Islet precursor cell (in vitro differentiated cells): ENCODE data around the gene NACA2.

Experiments
- DNase-seq: peaks from one replicate; pipeline ENCODE4 v3.0.0-alpha.2; 2018

NACA2 gene

DNA sequence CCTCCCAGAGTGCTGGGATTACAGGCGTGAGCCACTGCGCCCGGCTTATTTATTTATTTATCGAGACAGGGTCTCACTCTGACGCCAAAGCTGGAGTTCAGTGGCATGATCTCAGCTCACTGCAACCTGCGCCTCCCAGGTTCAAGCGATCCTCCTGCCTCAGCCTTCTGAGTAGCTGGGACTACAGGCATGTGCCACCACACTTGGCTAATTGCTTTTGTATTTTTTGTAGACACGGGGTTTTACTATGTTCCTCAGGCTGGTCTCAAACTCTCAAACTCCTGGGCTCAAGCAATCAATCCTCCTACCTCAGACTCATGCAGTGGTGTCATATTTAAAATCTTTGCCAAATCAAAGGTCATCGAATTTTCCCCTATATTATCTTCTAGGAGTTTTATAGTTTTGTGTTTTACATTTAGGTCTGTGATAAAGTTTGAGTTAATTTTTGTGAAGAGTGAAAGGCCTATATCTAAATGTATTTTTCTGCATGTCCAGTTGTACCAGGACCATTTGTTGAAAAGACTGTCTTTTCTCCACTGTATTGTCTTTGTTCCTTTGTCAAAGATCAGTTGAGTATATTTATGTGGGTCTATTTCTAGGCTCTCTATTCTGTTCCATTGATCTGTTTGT, 47.1 kb downstream of the NACA2 start:
- DNase-seq: no peak

DNA sequence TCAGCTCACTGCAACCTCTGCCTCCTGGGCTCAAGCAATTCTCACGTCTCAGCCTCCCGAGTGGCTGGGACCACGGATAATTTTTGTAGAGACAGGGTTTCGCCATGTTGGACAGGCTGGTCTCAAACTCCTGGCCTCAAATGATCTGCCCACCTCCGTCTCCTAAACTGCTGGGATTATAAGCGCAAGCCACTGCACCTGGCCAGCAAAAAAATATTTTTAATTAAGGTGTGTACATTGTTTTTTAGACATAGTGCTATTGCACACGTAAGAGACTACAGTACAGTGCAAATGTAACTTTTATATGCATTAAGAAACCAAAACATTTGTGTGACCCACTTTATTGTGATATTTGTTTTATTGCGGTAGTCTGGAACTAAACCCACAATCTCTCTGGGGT, 49.0 kb downstream of the NACA2 start:
- no peak for DNase-seq

DNA sequence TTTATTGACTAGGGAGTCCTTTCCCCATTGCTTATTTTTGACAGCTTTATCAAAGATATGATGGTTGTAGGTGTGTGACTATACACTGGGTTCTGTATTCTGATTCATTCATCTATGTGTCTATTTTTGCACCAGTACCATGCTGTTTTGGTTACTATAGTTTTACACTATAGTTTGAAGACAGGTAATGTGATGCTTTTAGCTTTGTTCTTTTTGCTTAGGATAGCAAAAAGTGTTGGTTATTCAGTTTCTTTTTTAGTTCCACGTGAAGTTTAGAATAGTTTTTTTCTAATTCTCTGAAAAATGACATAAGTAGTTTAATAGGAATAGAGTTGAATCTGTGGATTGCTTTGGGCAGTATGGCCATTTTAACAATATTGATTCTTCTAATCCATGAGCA, 50.1 kb downstream of the NACA2 start:
- DNase-seq: no peak
